Astrocyte of the cerebellum (primary cell): ENCODE measurements around the gene RPS6KA5.
A peak's percentile ranks its signal among the peaks of the same experiment; 100 is the strongest.

Experiments
- DNase-seq: peaks from one replicate; pipeline ENCODE4 v3.0.0-alpha.2; 2011; ENCODE audit warnings: low read depth
- H3K4me3 ChIP-seq: 2 replicates; pipeline ENCODE4 v1.5.1; 2011; ENCODE audit warnings: mild to moderate bottlenecking, low read depth, low read length, moderate library complexity
- in situ Hi-C: cut with HindIII; loops from 2 replicates; pipeline ENCODE4 v1.10.0; 2017; ENCODE audit warnings: low sequenced_read_pairs
- TF ChIP-seq, protein P1 (sequence below): IDR thresholded peaks from 2 replicates; pipeline ENCODE4 v1.5.1; 2012; ENCODE audit warnings: low read length, low read depth, moderate library complexity, mild to moderate bottlenecking; ENCODE audit errors: missing control alignments

The RPS6KA5 gene

DNA sequence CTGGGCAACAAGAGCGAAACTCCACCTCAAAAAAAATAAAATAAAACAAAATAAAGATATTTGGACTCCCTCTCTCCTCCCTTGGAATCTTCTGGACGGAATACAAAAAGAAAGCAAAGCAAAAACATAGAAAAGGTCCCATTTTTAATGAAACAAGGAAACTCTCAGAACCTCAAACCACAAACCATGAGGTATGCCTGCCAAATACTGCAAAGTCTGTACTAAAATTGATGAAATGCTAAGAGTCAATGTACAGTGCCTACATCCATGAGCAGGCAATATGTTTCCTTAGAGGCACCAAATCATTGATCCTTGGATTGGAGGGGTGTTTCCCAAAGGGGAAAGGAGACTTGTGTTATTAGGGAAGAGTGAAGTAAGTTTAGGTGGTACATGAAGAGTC is 8.2 kb upstream of the RPS6KA5 start:
- in situ Hi-C loops: no loop called here
- DNase-seq: peak; percentile 60

DNA sequence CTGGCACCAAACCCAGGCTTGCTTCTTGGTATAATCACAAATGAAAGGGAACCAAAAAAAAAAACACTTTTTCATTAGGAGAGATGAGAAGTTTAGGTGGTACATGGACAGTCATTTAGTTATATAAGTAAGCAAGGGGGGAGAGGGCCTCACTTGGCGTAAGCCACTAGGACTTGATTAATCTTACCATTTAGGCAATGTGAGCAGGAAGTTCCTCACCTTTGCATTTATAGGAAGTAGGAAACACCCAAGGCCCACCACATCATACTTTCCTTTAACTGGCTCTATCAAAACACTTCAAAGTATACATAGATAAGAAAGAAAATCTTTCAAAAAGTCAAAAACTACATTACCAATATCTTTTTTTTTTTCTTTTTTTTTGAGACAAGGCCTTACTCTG is 6.7 kb upstream of the RPS6KA5 start:
- in situ Hi-C loops: no loop called here
- DNase-seq: no peak
- TF ChIP-seq, protein P1, sequence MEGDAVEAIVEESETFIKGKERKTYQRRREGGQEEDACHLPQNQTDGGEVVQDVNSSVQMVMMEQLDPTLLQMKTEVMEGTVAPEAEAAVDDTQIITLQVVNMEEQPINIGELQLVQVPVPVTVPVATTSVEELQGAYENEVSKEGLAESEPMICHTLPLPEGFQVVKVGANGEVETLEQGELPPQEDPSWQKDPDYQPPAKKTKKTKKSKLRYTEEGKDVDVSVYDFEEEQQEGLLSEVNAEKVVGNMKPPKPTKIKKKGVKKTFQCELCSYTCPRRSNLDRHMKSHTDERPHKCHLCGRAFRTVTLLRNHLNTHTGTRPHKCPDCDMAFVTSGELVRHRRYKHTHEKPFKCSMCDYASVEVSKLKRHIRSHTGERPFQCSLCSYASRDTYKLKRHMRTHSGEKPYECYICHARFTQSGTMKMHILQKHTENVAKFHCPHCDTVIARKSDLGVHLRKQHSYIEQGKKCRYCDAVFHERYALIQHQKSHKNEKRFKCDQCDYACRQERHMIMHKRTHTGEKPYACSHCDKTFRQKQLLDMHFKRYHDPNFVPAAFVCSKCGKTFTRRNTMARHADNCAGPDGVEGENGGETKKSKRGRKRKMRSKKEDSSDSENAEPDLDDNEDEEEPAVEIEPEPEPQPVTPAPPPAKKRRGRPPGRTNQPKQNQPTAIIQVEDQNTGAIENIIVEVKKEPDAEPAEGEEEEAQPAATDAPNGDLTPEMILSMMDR: no peak
- H3K4me3 ChIP-seq: no peak overlapping the region

More for the DNA sequence above, 8.2 kb upstream of the RPS6KA5 start:
- TF ChIP-seq, protein P1: no peak
- no peak overlapping the region for H3K4me3 ChIP-seq

DNA sequence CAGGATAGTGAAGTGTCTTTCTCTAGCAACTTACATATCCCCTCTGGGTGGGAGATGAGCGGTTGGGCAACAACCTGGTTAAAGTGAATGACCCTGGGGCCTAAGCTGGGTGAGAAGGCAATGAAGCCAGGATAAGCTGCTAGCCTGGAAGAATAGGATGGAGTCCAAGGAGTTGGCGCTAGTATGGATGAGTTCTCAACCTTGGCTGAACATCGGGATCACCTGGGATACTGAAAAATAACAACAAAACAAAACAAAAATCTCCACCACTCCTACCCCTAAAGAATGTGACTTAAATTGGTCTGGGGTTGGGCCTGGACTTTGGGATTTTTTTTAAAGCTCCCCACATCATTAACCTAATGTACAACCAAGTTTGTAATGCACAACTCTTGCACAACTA is 4.8 kb upstream of the RPS6KA5 start:
- in situ Hi-C loops: no loop called here
- no peak for DNase-seq
- no peak overlapping the region for H3K4me3 ChIP-seq
- TF ChIP-seq, protein P1: no peak

DNA sequence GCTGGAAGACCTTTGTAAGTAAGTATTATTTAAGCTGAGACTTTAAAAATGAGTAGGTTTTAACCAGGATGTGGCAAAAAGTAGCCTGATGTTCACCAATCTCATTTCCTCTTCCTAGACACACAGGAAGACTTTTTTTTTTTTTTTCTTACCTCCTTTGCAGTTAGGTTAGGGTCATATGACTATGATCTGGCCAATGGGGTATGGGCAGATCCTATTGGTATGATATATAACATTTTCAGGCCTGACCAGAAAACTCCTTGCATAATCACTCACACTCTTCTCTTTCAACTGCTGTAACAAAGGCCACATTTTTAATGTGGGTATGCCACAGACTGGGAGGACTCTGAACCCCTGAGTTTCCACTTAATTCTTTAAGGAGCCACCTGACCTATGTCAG is 2.7 kb upstream of the RPS6KA5 start:
- no peak for DNase-seq
- TF ChIP-seq, protein P1: no peak
- in situ Hi-C loops: no loop called here

DNA sequence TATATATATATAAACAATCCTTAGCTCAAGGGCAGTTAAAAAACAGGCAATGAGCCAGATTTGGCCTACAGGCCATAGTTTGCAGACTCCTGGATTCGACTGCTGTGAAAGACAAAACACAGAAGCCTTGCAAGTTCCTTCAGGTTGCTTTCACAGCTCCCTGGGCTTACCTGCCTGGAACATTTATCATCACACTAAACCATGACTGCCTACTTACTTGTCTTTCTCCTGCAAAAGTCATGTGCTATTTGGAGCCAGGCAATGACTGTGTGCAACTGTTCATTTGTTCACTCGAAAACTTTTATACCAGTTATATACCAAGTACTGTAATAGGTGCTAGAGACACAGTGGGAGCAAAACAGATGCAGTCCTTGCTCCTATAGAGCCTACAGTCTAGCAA is 2.2 kb upstream of the RPS6KA5 start:
- TF ChIP-seq, protein P1: no peak
- no peak overlapping the region for H3K4me3 ChIP-seq
- in situ Hi-C loops: no loop called here
- DNase-seq: no peak

More for the DNA sequence above, 2.7 kb upstream of the RPS6KA5 start:
- no peak overlapping the region for H3K4me3 ChIP-seq

DNA sequence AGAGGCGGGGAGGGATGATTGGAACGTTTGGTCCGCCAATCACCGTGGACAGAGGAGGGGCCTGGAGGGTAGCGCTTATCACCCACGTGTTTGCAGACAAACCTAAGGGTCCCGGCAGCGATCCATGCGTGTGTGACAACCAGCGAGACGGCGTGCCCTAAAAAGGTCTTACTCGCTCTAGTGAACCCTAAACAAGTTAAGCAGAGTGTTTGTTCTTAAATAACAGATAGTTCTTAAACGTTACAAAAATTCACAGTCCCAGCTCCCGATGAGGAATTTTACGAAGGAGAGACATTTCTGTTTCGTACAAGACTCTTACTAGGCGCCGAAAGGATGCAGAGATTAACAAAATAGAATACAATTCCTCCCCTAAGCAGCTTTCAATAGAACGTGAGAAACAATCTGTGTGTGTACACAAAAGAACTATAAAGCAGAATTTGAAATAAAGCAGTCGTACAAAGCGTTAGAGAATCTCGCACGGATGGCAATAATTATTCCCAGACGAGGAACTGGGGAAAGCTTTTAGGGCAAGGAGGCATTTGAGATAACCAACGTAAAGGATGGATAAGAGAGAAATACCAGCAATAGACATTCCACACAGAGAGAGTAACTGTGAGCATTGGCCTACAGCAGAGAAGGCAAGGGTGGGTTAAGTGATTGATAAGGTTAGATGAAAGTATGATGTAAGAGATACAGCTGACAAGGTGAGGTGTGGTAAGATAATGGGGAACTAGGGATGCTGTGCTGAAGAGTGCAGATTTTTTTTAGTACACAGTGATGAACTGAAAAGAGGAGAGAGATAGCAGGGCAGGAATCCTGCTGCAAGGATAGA is 831 bp upstream of the RPS6KA5 start:
- DNase-seq: no peak
- in situ Hi-C loops: no loop called here
- TF ChIP-seq, protein P1: no peak
- peak overlapping the region; percentile 35 for H3K4me3 ChIP-seq
